Measurements from ENCODE around the gene NIM1K.
"Not testable (repeated sequence)": the region's sequence is repeated elsewhere in the genome, so short reads cannot be mapped to it uniquely, and the experiment has no call there.

The NIM1K gene

GRCh38 chr5:43182421-43182820, 9.6 kb upstream of the NIM1K start:
- Histone ChIP-seq H3K4me1 (ENCODE audit: control insufficient read depth, insufficient read depth, low read length) (peaks cover 2% of the 10 kb centered on the region; the same call in 1 of the 2 replicates), H3K4me3 (ENCODE audit: low read length) (no peak overlapping the region), H3K9me3 (ENCODE audit: control insufficient read depth, insufficient read depth, low read length) (no peaks in the 10 kb centered on the region), H3K27me3 (ENCODE audit: control insufficient read depth, insufficient read depth, low read length) (no peaks in the 10 kb centered on the region), H3K36me3 (ENCODE audit: control insufficient read depth, insufficient read depth, low read length) (no peaks in the 10 kb centered on the region), H3K27ac (ENCODE audit: low read length) (no peak overlapping the region)
- no peak for DNase-seq (ENCODE audit: low read depth, low spot score)
- no CpG with 5 or more reads among the region's 10 CpGs for WGBS (ENCODE audit: insufficient coverage, insufficient read length)

GRCh38 chr5:43183101-43183500, 8.9 kb upstream of the NIM1K start:
- DNase-seq (ENCODE audit: low read depth, low spot score); H3K9me3 ChIP-seq (ENCODE audit: control insufficient read depth, insufficient read depth, low read length); H3K36me3 ChIP-seq (ENCODE audit: control insufficient read depth, insufficient read depth, low read length); H3K27ac ChIP-seq (ENCODE audit: low read length); H3K4me3 ChIP-seq (ENCODE audit: low read length); H3K4me1 ChIP-seq (ENCODE audit: control insufficient read depth, insufficient read depth, low read length); H3K27me3 ChIP-seq (ENCODE audit: control insufficient read depth, insufficient read depth, low read length): not testable (repeated sequence)
- no CpG with 5 or more reads among the region's 11 CpGs for WGBS (ENCODE audit: insufficient coverage, insufficient read length)

GRCh38 chr5:43190755-43191603, 1.0 kb upstream of the NIM1K start:
- Histone ChIP-seq H3K36me3 (ENCODE audit: control insufficient read depth, insufficient read depth, low read length) (no peaks in the 10 kb centered on the region), H3K9me3 (ENCODE audit: control insufficient read depth, insufficient read depth, low read length) (no peaks in the 10 kb centered on the region), H3K4me1 (ENCODE audit: control insufficient read depth, insufficient read depth, low read length) (peaks cover 7% of the 10 kb centered on the region), H3K4me3 (ENCODE audit: low read length) (no peak overlapping the region), H3K27ac (ENCODE audit: low read length) (no peak overlapping the region), H3K27me3 (ENCODE audit: control insufficient read depth, insufficient read depth, low read length) (peaks cover 21% of the 10 kb centered on the region)
- DNase-seq (ENCODE audit: low read depth, low spot score): no peak
- no CpG with 5 or more reads among the region's 10 CpGs for WGBS (ENCODE audit: insufficient coverage, insufficient read length)

GRCh38 chr5:43192558-43193180, 644 bp downstream of the NIM1K start:
- no peak for DNase-seq (ENCODE audit: low read depth, low spot score)
- WGBS (ENCODE audit: insufficient coverage, insufficient read length): no CpG with 5 or more reads among the region's 49 CpGs

GRCh38 chr5:43193181-43193893, 1.3 kb downstream of the NIM1K start:
- no peak for DNase-seq (ENCODE audit: low read depth, low spot score)
- H3K27me3 ChIP-seq (ENCODE audit: control insufficient read depth, insufficient read depth, low read length): peaks cover 21% of the 10 kb centered on the region
- H3K36me3 ChIP-seq (ENCODE audit: control insufficient read depth, insufficient read depth, low read length): no peaks in the 10 kb centered on the region
- H3K9me3 ChIP-seq (ENCODE audit: control insufficient read depth, insufficient read depth, low read length): no peaks in the 10 kb centered on the region
- no peak overlapping the region for H3K27ac ChIP-seq (ENCODE audit: low read length)
- H3K4me3 ChIP-seq (ENCODE audit: low read length): peak overlapping the region; percentile 36; the same call in 1 of the 2 replicates
- H3K4me1 ChIP-seq (ENCODE audit: control insufficient read depth, insufficient read depth, low read length): peaks cover 7% of the 10 kb centered on the region
- no CpG with 5 or more reads among the region's 12 CpGs for WGBS (ENCODE audit: insufficient coverage, insufficient read length)

More at GRCh38 chr5:43192558-43193180, 644 bp downstream of the NIM1K start:
- H3K27ac ChIP-seq (ENCODE audit: low read length): no peak overlapping the region
- H3K4me1 ChIP-seq (ENCODE audit: control insufficient read depth, insufficient read depth, low read length): peaks cover 7% of the 10 kb centered on the region
- peak overlapping the region; percentile 36; the same call in 1 of the 2 replicates for H3K4me3 ChIP-seq (ENCODE audit: low read length)
- no peaks in the 10 kb centered on the region for H3K9me3 ChIP-seq (ENCODE audit: control insufficient read depth, insufficient read depth, low read length)
- no peaks in the 10 kb centered on the region for H3K36me3 ChIP-seq (ENCODE audit: control insufficient read depth, insufficient read depth, low read length)
- peaks cover 21% of the 10 kb centered on the region for H3K27me3 ChIP-seq (ENCODE audit: control insufficient read depth, insufficient read depth, low read length)

- Histone ChIP-seq H3K27ac (ENCODE audit: low read length) (no peak overlapping the region), H3K4me1 (ENCODE audit: control insufficient read depth, insufficient read depth, low read length) (peaks cover 7% of the 10 kb centered on the region), H3K9me3 (ENCODE audit: control insufficient read depth, insufficient read depth, low read length) (no peaks in the 10 kb centered on the region), H3K4me3 (ENCODE audit: low read length) (no peak overlapping the region), H3K36me3 (ENCODE audit: control insufficient read depth, insufficient read depth, low read length) (no peaks in the 10 kb centered on the region), H3K27me3 (ENCODE audit: control insufficient read depth, insufficient read depth, low read length) (peaks cover 21% of the 10 kb centered on the region)
- no CpG with 5 or more reads among the region's 6 CpGs for WGBS (ENCODE audit: insufficient coverage, insufficient read length)
- no peak for DNase-seq (ENCODE audit: low read depth, low spot score)
Observed at GRCh38 chr5:43193894-43194265, 1.9 kb downstream of the NIM1K start.

GRCh38 chr5:43195670-43196265, 3.7 kb downstream of the NIM1K start:
- no CpG with 5 or more reads among the region's 7 CpGs for WGBS (ENCODE audit: insufficient coverage, insufficient read length)
- no peaks in the 10 kb centered on the region for H3K9me3 ChIP-seq (ENCODE audit: control insufficient read depth, insufficient read depth, low read length)
- peaks cover 19% of the 10 kb centered on the region for H3K27me3 ChIP-seq (ENCODE audit: control insufficient read depth, insufficient read depth, low read length)
- H3K4me1 ChIP-seq (ENCODE audit: control insufficient read depth, insufficient read depth, low read length): peaks cover 7% of the 10 kb centered on the region
- no peak for DNase-seq (ENCODE audit: low read depth, low spot score)
- H3K27ac ChIP-seq (ENCODE audit: low read length): no peak overlapping the region
- no peaks in the 10 kb centered on the region for H3K36me3 ChIP-seq (ENCODE audit: control insufficient read depth, insufficient read depth, low read length)
- H3K4me3 ChIP-seq (ENCODE audit: low read length): no peak overlapping the region

GRCh38 chr5:43197535-43197934, 5.5 kb downstream of the NIM1K start:
- H3K4me1 ChIP-seq (ENCODE audit: control insufficient read depth, insufficient read depth, low read length): peaks cover 3% of the 10 kb centered on the region
- H3K27ac ChIP-seq (ENCODE audit: low read length): no peak overlapping the region
- H3K36me3 ChIP-seq (ENCODE audit: control insufficient read depth, insufficient read depth, low read length): no peaks in the 10 kb centered on the region
- no peaks in the 10 kb centered on the region for H3K9me3 ChIP-seq (ENCODE audit: control insufficient read depth, insufficient read depth, low read length)
- no CpG with 5 or more reads among the region's 3 CpGs for WGBS (ENCODE audit: insufficient coverage, insufficient read length)
- H3K4me3 ChIP-seq (ENCODE audit: low read length): no peak overlapping the region
- peaks cover 6% of the 10 kb centered on the region for H3K27me3 ChIP-seq (ENCODE audit: control insufficient read depth, insufficient read depth, low read length)
- DNase-seq (ENCODE audit: low read depth, low spot score): no peak

- H3K27me3 ChIP-seq (ENCODE audit: control insufficient read depth, insufficient read depth, low read length); H3K9me3 ChIP-seq (ENCODE audit: control insufficient read depth, insufficient read depth, low read length); DNase-seq (ENCODE audit: low read depth, low spot score); H3K4me1 ChIP-seq (ENCODE audit: control insufficient read depth, insufficient read depth, low read length); H3K27ac ChIP-seq (ENCODE audit: low read length); H3K4me3 ChIP-seq (ENCODE audit: low read length); H3K36me3 ChIP-seq (ENCODE audit: control insufficient read depth, insufficient read depth, low read length): not testable (repeated sequence)
- no CpG with 5 or more reads among the region's 5 CpGs for WGBS (ENCODE audit: insufficient coverage, insufficient read length)
Observed at GRCh38 chr5:43201442-43201841, 9.4 kb downstream of the NIM1K start.

GRCh38 chr5:43202380-43202779, 10.4 kb downstream of the NIM1K start:
- H3K4me1 ChIP-seq (ENCODE audit: control insufficient read depth, insufficient read depth, low read length): no peaks in the 10 kb centered on the region
- no peaks in the 10 kb centered on the region for H3K36me3 ChIP-seq (ENCODE audit: control insufficient read depth, insufficient read depth, low read length)
- no CpG with 5 or more reads among the region's 5 CpGs for WGBS (ENCODE audit: insufficient coverage, insufficient read length)

More at GRCh38 chr5:43202380-43202779, 10.4 kb downstream of the NIM1K start:
- Histone ChIP-seq H3K4me3 (ENCODE audit: low read length) (no peak overlapping the region), H3K27ac (ENCODE audit: low read length) (no peak overlapping the region), H3K9me3 (ENCODE audit: control insufficient read depth, insufficient read depth, low read length) (no peaks in the 10 kb centered on the region), H3K27me3 (ENCODE audit: control insufficient read depth, insufficient read depth, low read length) (no peaks in the 10 kb centered on the region)
- no peak for DNase-seq (ENCODE audit: low read depth, low spot score)

Data from iPS DF 6.9 (cell line).